Right lobe of liver (tissue), 4 donors: ENCODE results near the gene RBP3.

Experiments used
- CTCF ChIP-seq, 4 donors: fragments of 200-600 bp in 3 of 4; fragments of 450-650 bp in 1 of 4; IDR thresholded peaks; one replicate each; pipeline versions ENCODE4 v1.5.1 to v1.8.0; 2016 to 2022; ENCODE audit warnings: antibody characterized with exemption in 4 of 4, mild to moderate bottlenecking in 2 of 4
- POLR2A ChIP-seq: fragments of 450-650 bp; IDR thresholded peaks from one replicate; pipeline ENCODE4 v1.6.1; 2017; ENCODE audit warnings: antibody characterized with exemption, mild to moderate bottlenecking
- donor health status: DM: no; HTN: no; CAD: no.
- donor health status: DM: no; HTN: no; CAD: no.
- donor health status: DM: no; HTN: yes; CAD: no.

- no peak for TF ChIP-seq CTCF (IDR thresholded peaks at IDR 0.05)
- TF ChIP-seq POLR2A = no peak
These were observed 38.1 kb upstream of the RBP3 start for GRCh38 chr10:47310090-47310505.
